T1000 (cell line): ENCODE results near the gene R3HDM1.
"Not testable (repeated sequence)": the region's sequence is repeated elsewhere in the genome, so short reads cannot be mapped to it uniquely, and the experiment has no call there.

Experiments
- DNase-seq: peaks from one replicate; lab custom pipeline; 2025; ENCODE audit warnings: mixed read lengths; lab: John Stamatoyannopoulos, UW

The R3HDM1 gene

GRCh38 chr2:135641156-135642068 is 110.1 kb downstream of the R3HDM1 start:
- DNase-seq: no peak

GRCh38 chr2:135647836-135648579 is 116.7 kb downstream of the R3HDM1 start:
- no peak for DNase-seq

GRCh38 chr2:135650721-135651120 is 119.4 kb downstream of the R3HDM1 start:
- DNase-seq: no peak

- no peak for DNase-seq
Observed at GRCh38 chr2:135651717-135652116, 120.4 kb downstream of the R3HDM1 start.

- DNase-seq: not testable (repeated sequence)
Observed at GRCh38 chr2:135654239-135654638, 123.0 kb downstream of the R3HDM1 start.

- DNase-seq: no peak
Observed at GRCh38 chr2:135657806-135658582, 126.7 kb downstream of the R3HDM1 start.

GRCh38 chr2:135662088-135662487 is 130.8 kb downstream of the R3HDM1 start:
- DNase-seq: no peak

GRCh38 chr2:135663148-135663700 is 131.9 kb downstream of the R3HDM1 start:
- DNase-seq: no peak

- no peak for DNase-seq
Observed at GRCh38 chr2:135664623-135665068, 133.4 kb downstream of the R3HDM1 start.

- DNase-seq: no peak
Observed at GRCh38 chr2:135667045-135667444, 135.8 kb downstream of the R3HDM1 start.

- DNase-seq: no peak
Observed at GRCh38 chr2:135674453-135674852, 143.2 kb downstream of the R3HDM1 start.

- no peak for DNase-seq
Observed at GRCh38 chr2:135676031-135676430, 144.7 kb downstream of the R3HDM1 start.

- DNase-seq: no peak
Observed at GRCh38 chr2:135679125-135679524, 147.8 kb downstream of the R3HDM1 start.

- DNase-seq: no peak
Observed at GRCh38 chr2:135685361-135685760, 154.1 kb downstream of the R3HDM1 start.

GRCh38 chr2:135688978-135689377 is 157.7 kb downstream of the R3HDM1 start:
- DNase-seq: no peak

- DNase-seq: no peak
Observed at GRCh38 chr2:135689679-135690078, 158.4 kb downstream of the R3HDM1 start.

GRCh38 chr2:135694711-135695110 is 163.4 kb downstream of the R3HDM1 start:
- no peak for DNase-seq

GRCh38 chr2:135698838-135699237 is 167.6 kb downstream of the R3HDM1 start:
- DNase-seq: no peak

GRCh38 chr2:135701442-135701841 is 170.2 kb downstream of the R3HDM1 start:
- no peak for DNase-seq

- DNase-seq: no peak
Observed at GRCh38 chr2:135703300-135703699, 172.0 kb downstream of the R3HDM1 start.

GRCh38 chr2:135704075-135704474 is 172.8 kb downstream of the R3HDM1 start:
- not testable (repeated sequence) for DNase-seq

GRCh38 chr2:135708159-135708558 is 176.9 kb downstream of the R3HDM1 start:
- DNase-seq: no peak
